AG04450 (cell line): ENCODE measurements around the gene SMYD1. TPM values are rescaled to one million over a fixed set of nuclear protein-coding genes. Genes with fewer than 3 reads are reported as not detected.

ENCODE experiments used
- CTCF ChIA-PET: fragments of 300-600, 350-600 bp; formaldehyde crosslinking; extraction: SDS; loops from one replicate; lab custom pipeline; 2022; ENCODE audit warnings: antibody characterized with exemption, inconsistent platforms; lab: Charles Lee
- POLR2A ChIA-PET: fragments of 350-600 bp; formaldehyde crosslinking; extraction: SDS; loops from one replicate; lab custom pipeline; 2021; ENCODE audit warnings: antibody characterized with exemption, inconsistent platforms; lab: Yijun Ruan, JAX
- DNase-seq: peaks from one replicate; pipeline ENCODE4 v3.0.0-alpha.2; 2011; ENCODE audit warnings: low read depth, low spot score
- H3K27ac ChIP-seq: one replicate; pipeline ENCODE4 v1.5.1; 2012; ENCODE audit warnings: low read depth, low read length, control low read depth
- H3K27me3 ChIP-seq: one replicate; pipeline ENCODE4 v1.6.0; 2012; ENCODE audit warnings: low read length; ENCODE audit not compliant: control insufficient read depth, insufficient read depth
- H3K4me3 ChIP-seq: 2 replicates; pipeline ENCODE4 v1.5.1; 2011; ENCODE audit warnings: mild to moderate bottlenecking, low read depth, low read length, control low read depth
- H3K9me3 ChIP-seq: 2 replicates; pipeline ENCODE4 v1.5.1; 2012; ENCODE audit warnings: low read length; ENCODE audit not compliant: control insufficient read depth, insufficient read depth
- CTCF ChIP-seq: IDR thresholded peaks from 2 replicates; pipeline ENCODE4 v1.5.1; 2011; ENCODE audit warnings: low read depth, low read length, control low read depth, inconsistent platforms
- polyA plus RNA-seq: library from polyadenylated mRNA; depleted of rRNA; stranded (reverse); fragments of >200 nt; gene quantifications from 2 replicates; pipeline ENCODE4 v1.2.3, GENCODE V29; 2011

SMYD1 gene
- polyA plus RNA-seq, 1 experiment = not detected

GRCh38 chr2:88136817-88137216 is 69.2 kb downstream of the SMYD1 start:
- no peak for DNase-seq
- ChIA-PET POLR2A (no interaction called here), CTCF (interaction anchor here (1.4 kb wide), 1 partner anchor 23 kb away, joined by 3 read pairs; no protein-coding TSS in a partner anchor)
- H3K4me3 ChIP-seq = no peak overlapping the region
- H3K9me3 ChIP-seq = no peaks in the 10 kb centered on the region
- no peak for TF ChIP-seq CTCF
- H3K27me3 ChIP-seq = no peaks in the 10 kb centered on the region
- no peak overlapping the region for H3K27ac ChIP-seq

- no peak overlapping the region for H3K27ac ChIP-seq
- no peak for TF ChIP-seq CTCF
- no peak overlapping the region for H3K4me3 ChIP-seq
- no peaks in the 10 kb centered on the region for H3K9me3 ChIP-seq
- no peaks in the 10 kb centered on the region for H3K27me3 ChIP-seq
- CTCF ChIA-PET = interaction anchor here (0.8 kb wide), 1 partner anchor 78 kb away, joined by 3 read pairs; no protein-coding TSS in a partner anchor
- DNase-seq = no peak
- POLR2A ChIA-PET = no interaction called here
These were observed 70.2 kb downstream of the SMYD1 start for GRCh38 chr2:88137833-88138232.

- POLR2A ChIA-PET = no interaction called here
- Histone ChIP-seq H3K4me3 (no peak overlapping the region), H3K27ac (no peak overlapping the region), H3K9me3 (no peaks in the 10 kb centered on the region), H3K27me3 (no peaks in the 10 kb centered on the region)
- no peak for TF ChIP-seq CTCF
- DNase-seq = no peak
- CTCF ChIA-PET = no interaction called here
These were observed 71.6 kb downstream of the SMYD1 start for GRCh38 chr2:88139203-88139702.

GRCh38 chr2:88139804-88140203 is 72.2 kb downstream of the SMYD1 start:
- CTCF ChIA-PET = no interaction called here
- POLR2A ChIA-PET = no interaction called here
- no peaks in the 10 kb centered on the region for H3K27me3 ChIP-seq

More at GRCh38 chr2:88139804-88140203, 72.2 kb downstream of the SMYD1 start:
- DNase-seq = no peak
- no peak for TF ChIP-seq CTCF
- Histone ChIP-seq H3K4me3 (no peak overlapping the region), H3K27ac (no peak overlapping the region), H3K9me3 (no peaks in the 10 kb centered on the region)
